K562 (cell line): ENCODE measurements around the gene PODN. TPM values are rescaled to one million over a fixed set of nuclear protein-coding genes. Genes with fewer than 3 reads are reported as not detected.

Experiments
- ATAC-seq: fragments of 200-7000 bp; cut with Tn5 transposase; 3 replicates; pipeline ENCODE4 v1.9.1; 2020; ENCODE audit warnings: moderate library complexity
- BruUV-seq: library from RNA; stranded (reverse); fragments of 400-500 nt; replicated peaks from 2 replicates; lab custom pipeline; 2021; lab: Mats Ljungman, UMichigan
- CTCF ChIA-PET: fragments of 300-600 bp; formaldehyde crosslinking; extraction: SDS; loops from one replicate; lab custom pipeline; 2021; ENCODE audit warnings: low intra/inter-chr PET ratio; lab: Yijun Ruan, JAX
- POLR2A ChIA-PET: fragments of 300-600, 350-650 bp; sonication (Branson Sonifier 250); formaldehyde crosslinking; extraction: SDS; loops from one replicate; lab custom pipeline; 2021; ENCODE audit warnings: antibody characterized with exemption, inconsistent platforms; lab: Yijun Ruan, JAX
- DNase-seq, 4 experiments: peaks; one replicate each; pipeline versions ENCODE4 v3.0.0 to v3.0.0-alpha.2; 2011 to 2018; ENCODE audit warnings: low spot score in 3 of 4, mixed read lengths in 3 of 4; ENCODE audit errors: extremely low read depth in 1 of 4
- FAIRE-seq: peaks from 2 replicates; lab custom pipeline; 2011; peaks lifted over from hg19 to GRCh38; lab: Jason Lieb, UNC
- H2AFZ ChIP-seq: 2 replicates; pipeline ENCODE4 v1.6.0; 2011; ENCODE audit warnings: low read depth, low read length, control low read depth, inconsistent platforms
- H3K27ac ChIP-seq: fragments of 200-600 bp; 3 replicates; pipeline ENCODE4 v1.8.0; 2011; ENCODE audit warnings: low read depth, mild to moderate bottlenecking, control low read depth, inconsistent platforms, low read length, moderate library complexity, mixed read lengths; ENCODE audit errors: extremely low read depth
- H3K27me3 ChIP-seq, 2 experiments: fragments of 300-600 bp in 1 of 2; 2 replicates in 1 of 2; 3 replicates in 1 of 2; pipeline versions ENCODE4 v1.6.0 to v1.8.0; 2011; ENCODE audit warnings: inconsistent platforms in 2 of 2, low read length in 2 of 2, mild to moderate bottlenecking in 1 of 2, mixed read lengths in 1 of 2, moderate library complexity in 1 of 2; ENCODE audit not compliant: control insufficient read depth in 2 of 2, insufficient read depth in 2 of 2
- H3K36me3 ChIP-seq: fragments of 300-600 bp; 3 replicates; pipeline ENCODE4 v1.8.0; 2011; ENCODE audit warnings: mild to moderate bottlenecking, low read length, inconsistent platforms; ENCODE audit not compliant: control insufficient read depth, insufficient read depth
- H3K4me1 ChIP-seq, 2 experiments: fragments of 200-600 bp in 1 of 2; replicated peaks in 1 of 2; 2 replicates in 1 of 2; 3 replicates in 1 of 2; pipeline versions ENCODE4 v1.5.1 to v1.8.0; 2011; ENCODE audit warnings: inconsistent platforms in 2 of 2, low read length in 2 of 2, mild to moderate bottlenecking in 1 of 2, mixed read lengths in 1 of 2, moderate library complexity in 1 of 2; ENCODE audit not compliant: control insufficient read depth in 2 of 2, insufficient read depth in 2 of 2
- H3K4me2 ChIP-seq: 2 replicates; pipeline ENCODE4 v1.6.1; 2011; ENCODE audit warnings: low read length, control low read depth, inconsistent platforms, mixed read lengths; ENCODE audit not compliant: insufficient read depth
- H3K4me3 ChIP-seq: fragments of 200-600 bp; sonication (generic), shearing (Covaris generic); 2 replicates; pipeline ENCODE4 v1.5.1; 2016; ENCODE audit warnings: control low read depth, inconsistent platforms
- H3K79me2 ChIP-seq: fragments of 200-600 bp; 3 replicates; pipeline ENCODE4 v1.8.0; 2011; ENCODE audit warnings: low read length, inconsistent platforms; ENCODE audit not compliant: control insufficient read depth, insufficient read depth
- H3K9ac ChIP-seq, 2 experiments: 2 replicates each; pipeline versions ENCODE4 v1.6.0 to v1.6.1; 2011; ENCODE audit warnings: low read depth in 2 of 2, low read length in 2 of 2, control low read depth in 1 of 2, inconsistent platforms in 1 of 2, mild to moderate bottlenecking in 1 of 2, mixed read lengths in 1 of 2; ENCODE audit not compliant: insufficient read depth in 1 of 2
- H3K9me1 ChIP-seq: one replicate; pipeline ENCODE4 v1.6.0; 2011; ENCODE audit warnings: inconsistent platforms, mild to moderate bottlenecking, low read length, moderate library complexity; ENCODE audit not compliant: control insufficient read depth, insufficient read depth
- H3K9me3 ChIP-seq: replicated peaks from 2 replicates; pipeline ENCODE4 v1.5.1; 2011; ENCODE audit warnings: low read depth, low read length, inconsistent platforms; ENCODE audit not compliant: control insufficient read depth, insufficient read depth
- H4K20me1 ChIP-seq: replicated peaks from 2 replicates; pipeline ENCODE4 v1.6.1; 2011; ENCODE audit warnings: low read length, inconsistent platforms, mixed read lengths; ENCODE audit not compliant: control insufficient read depth, insufficient read depth
- ADNP ChIP-seq: fragments of 200-800 bp; sonication (Bioruptor generic); IDR thresholded peaks from 2 replicates; pipeline ENCODE4 v1.6.1; 2016; ENCODE audit warnings: missing genetic modification characterization, missing compliant biosample characterization
- HDAC2 ChIP-seq: fragments of 450-650 bp; IDR thresholded peaks from 2 replicates; pipeline ENCODE4 v1.6.1; 2016; ENCODE audit warnings: mild to moderate bottlenecking
- ZNF224 ChIP-seq: sonication (generic); formaldehyde crosslinking; IDR thresholded peaks from 2 replicates; pipeline ENCODE4 v1.8.0; 2022; ENCODE audit warnings: mild to moderate bottlenecking, missing genetic modification reagents
- WGBS: fragments of 100-300 bp; shearing (Covaris generic); methylation state at CpG from one replicate; pipeline ENCODE4 v1.1.6; 2016; ENCODE audit warnings: low coverage, mixed read lengths; ENCODE audit not compliant: insufficient coverage; ENCODE audit errors: missing lambda C conversion rate; 5-methylcytosine and 5-hydroxymethylcytosine counted together
- in situ Hi-C: fragments of 300-500 bp; cut with MboI; formaldehyde crosslinking; loops from 4 replicates; pipeline ENCODE4 v1.15.0; 2018; ENCODE audit warnings: inconsistent platforms, mixed read lengths
- intact Hi-C: fragments of 100-400 bp; cut with micrococcal nuclease; formaldehyde crosslinking; loops from 2 replicates; pipeline ENCODE4 v1.14.2; 2022
- polyA plus RNA-seq, 8 experiments: library from polyadenylated mRNA; depleted of rRNA in 4 of 8; stranded (reverse) in 5 of 8; unstranded in 3 of 8; fragments of >200 nt; fragmentation: Nextera tagmentation in 2 of 8; fragmentation: Illumina TruSeq in 1 of 8; extraction: Ambion mirVana in 2 of 8; extraction: Trizol in 1 of 8; gene quantifications; 2 replicates each; pipeline versions ENCODE4 v1.2.1 to v1.2.3, GENCODE V29; 2011 to 2014; ENCODE audit warnings: inconsistent platforms in 1 of 8, missing spikeins in 1 of 8
- small RNA-seq: library from RNA; depleted of rRNA; stranded (forward); fragments of <200 nt; gene quantifications from one replicate; pipeline ENCODE3, GENCODE V24; 2014
- total RNA-seq, 7 experiments: library from RNA; depleted of rRNA in 6 of 7; stranded (reverse); fragments of >200 nt in 6 of 7; fragmentation: Illumina TruSeq in 2 of 7; extraction: Trizol in 2 of 7; gene quantifications; 2 replicates each; pipeline versions ENCODE4 v1.2.1 to v1.2.3, GENCODE V29; 2011 to 2021; ENCODE audit warnings: low replicate concordance in 1 of 7
- TF ChIP-seq, protein P1 (sequence below): sonication (generic); formaldehyde crosslinking; IDR thresholded peaks from 2 replicates; pipeline ENCODE4 v1.8.0; 2022; ENCODE audit warnings: mild to moderate bottlenecking, missing genetic modification reagents
- TF ChIP-seq, protein P2 (sequence below), 2 experiments: fragments of 200-800 bp in 1 of 2; sonication (Bioruptor generic) in 1 of 2; sonication (generic) in 1 of 2; formaldehyde crosslinking in 1 of 2; IDR thresholded peaks in 1 of 2; conservative IDR thresholded peaks in 1 of 2; 2 replicates each; pipeline versions ENCODE4 v1.5.0 to v1.6.1; 2016 to 2020; ENCODE audit warnings: missing compliant biosample characterization in 1 of 2, missing genetic modification characterization in 1 of 2, missing genetic modification reagents in 1 of 2
- TF ChIP-seq, protein P3 (sequence below): fragments of 450-650 bp; formaldehyde crosslinking; IDR thresholded peaks from 2 replicates; pipeline ENCODE4 v1.4.0; 2020; ENCODE audit warnings: mild to moderate bottlenecking

PODN gene
- total and polyA plus RNA-seq, 9 of the 15 experiments (the other 6 are each of a cell fraction or from before 2014, with no cell fraction given), result not detected

DNA sequence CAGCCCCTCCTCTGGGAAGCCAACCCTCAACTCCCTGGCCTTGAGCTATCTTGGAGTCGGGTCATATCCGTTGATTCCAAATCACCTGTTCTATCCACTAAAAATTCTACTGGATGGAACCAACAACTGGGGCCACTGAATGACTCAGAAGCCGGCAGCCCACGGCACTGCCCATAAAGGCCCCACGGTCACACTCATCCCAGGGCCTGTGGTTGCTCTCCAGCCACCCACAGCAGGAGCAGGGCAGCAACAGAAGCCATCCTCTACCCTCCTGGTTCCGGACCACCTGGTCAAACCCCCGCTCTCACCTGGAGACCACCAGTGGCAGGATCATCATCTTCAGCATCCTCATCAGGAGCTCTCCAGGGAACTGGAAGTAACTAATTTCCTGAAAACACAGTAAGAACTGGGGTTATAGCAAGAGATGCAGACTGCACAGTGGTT, 72.1 kb downstream of the PODN start:
- FAIRE-seq (no peak), ATAC-seq (no peak), DNase-seq (no peak)
- H3K4me2 ChIP-seq, result no peak overlapping the region
- CTCF ChIA-PET, result no interaction called here
- H3K9ac ChIP-seq, result no peak overlapping the region
- H3K9me3 ChIP-seq, result peaks cover 6% of the 10 kb centered on the region
- TF ChIP-seq, protein P1, sequence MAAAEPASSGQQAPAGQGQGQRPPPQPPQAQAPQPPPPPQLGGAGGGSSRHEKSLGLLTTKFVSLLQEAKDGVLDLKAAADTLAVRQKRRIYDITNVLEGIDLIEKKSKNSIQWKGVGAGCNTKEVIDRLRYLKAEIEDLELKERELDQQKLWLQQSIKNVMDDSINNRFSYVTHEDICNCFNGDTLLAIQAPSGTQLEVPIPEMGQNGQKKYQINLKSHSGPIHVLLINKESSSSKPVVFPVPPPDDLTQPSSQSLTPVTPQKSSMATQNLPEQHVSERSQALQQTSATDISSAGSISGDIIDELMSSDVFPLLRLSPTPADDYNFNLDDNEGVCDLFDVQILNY (CRISPR knock-in tag), result no peak
- TF ChIP-seq, protein P2, sequence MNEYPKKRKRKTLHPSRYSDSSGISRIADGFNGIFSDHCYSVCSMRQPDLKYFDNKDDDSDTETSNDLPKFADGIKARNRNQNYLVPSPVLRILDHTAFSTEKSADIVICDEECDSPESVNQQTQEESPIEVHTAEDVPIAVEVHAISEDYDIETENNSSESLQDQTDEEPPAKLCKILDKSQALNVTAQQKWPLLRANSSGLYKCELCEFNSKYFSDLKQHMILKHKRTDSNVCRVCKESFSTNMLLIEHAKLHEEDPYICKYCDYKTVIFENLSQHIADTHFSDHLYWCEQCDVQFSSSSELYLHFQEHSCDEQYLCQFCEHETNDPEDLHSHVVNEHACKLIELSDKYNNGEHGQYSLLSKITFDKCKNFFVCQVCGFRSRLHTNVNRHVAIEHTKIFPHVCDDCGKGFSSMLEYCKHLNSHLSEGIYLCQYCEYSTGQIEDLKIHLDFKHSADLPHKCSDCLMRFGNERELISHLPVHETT (CRISPR knock-in tag; conservative IDR thresholded peaks at IDR 0.05 in 1 of 2, IDR thresholded peaks at IDR 0.05 in 1 of 2), result no peak
- no peak for TF ChIP-seq ZNF224 (CRISPR knock-in tag)
- peak; percentile 1; the same call in 1 of the 2 replicates for TF ChIP-seq HDAC2
- peak; percentile 14; the same call in 1 of the 2 replicates for TF ChIP-seq ADNP (tag)
- TF ChIP-seq, protein P3, sequence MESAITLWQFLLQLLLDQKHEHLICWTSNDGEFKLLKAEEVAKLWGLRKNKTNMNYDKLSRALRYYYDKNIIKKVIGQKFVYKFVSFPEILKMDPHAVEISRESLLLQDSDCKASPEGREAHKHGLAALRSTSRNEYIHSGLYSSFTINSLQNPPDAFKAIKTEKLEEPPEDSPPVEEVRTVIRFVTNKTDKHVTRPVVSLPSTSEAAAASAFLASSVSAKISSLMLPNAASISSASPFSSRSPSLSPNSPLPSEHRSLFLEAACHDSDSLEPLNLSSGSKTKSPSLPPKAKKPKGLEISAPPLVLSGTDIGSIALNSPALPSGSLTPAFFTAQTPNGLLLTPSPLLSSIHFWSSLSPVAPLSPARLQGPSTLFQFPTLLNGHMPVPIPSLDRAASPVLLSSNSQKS (CRISPR knock-in tag), result no peak
- peaks cover 2 to 21% of the 10 kb centered on the region in 2 experiments; a peak in 3 of 5 replicates for H3K27me3 ChIP-seq
- H3K79me2 ChIP-seq, result no peaks in the 10 kb centered on the region
- POLR2A ChIA-PET, result interaction anchor here (0.7 kb wide), 1 partner anchor 12 kb away, joined by 3 read pairs; no protein-coding TSS in a partner anchor
- H3K9me1 ChIP-seq, result no peaks in the 10 kb centered on the region
- no peaks in the 10 kb centered on the region for H3K36me3 ChIP-seq
- no TSS peak for BruUV-seq
- H4K20me1 ChIP-seq, result no peaks in the 10 kb centered on the region
- in situ Hi-C loops (no loop called here), intact Hi-C loops (no loop called here)
- H3K4me1 ChIP-seq, result peaks cover 0 to 9% of the 10 kb centered on the region in 2 experiments; a peak in 4 of 5 replicates
- no peak overlapping the region for H2AFZ ChIP-seq
- H3K27ac ChIP-seq, result no peak overlapping the region
- H3K4me3 ChIP-seq, result no peak overlapping the region
- WGBS, result 37% methylated on average over 7 of the region's 7 CpGs

Small RNA genes within 50 kb of the gene (small RNA-seq; reads per million reads assigned to genes)
- not detected for gene HIGD1AP11

Other genes with a start within 250 kb of the PODN start
- 11.9 and 15.1 TPM in 2 replicates for gene ZYG11A, start 219.5 kb upstream of the PODN start, total RNA-seq (2014; rRNA removed)
- gene ZYG11A, start 219.5 kb upstream of the PODN start, total RNA-seq (2014; rRNA removed; fragmentation: Illumina TruSeq; extraction: Trizol), result 21.9 and 23.8 TPM in 2 replicates
- 19.4 and 20.0 TPM in 2 replicates for gene ZYG11A, start 219.5 kb upstream of the PODN start, total RNA-seq (2015; rRNA removed; fragmentation: Illumina TruSeq; extraction: Trizol)
- 18.7 and 19.6 TPM in 2 replicates for gene ZYG11A, start 219.5 kb upstream of the PODN start, total RNA-seq (2021)
- gene ZYG11A, start 219.5 kb upstream of the PODN start, polyA plus RNA-seq (2011; rRNA removed), result 16.0 and 17.5 TPM in 2 replicates
- gene ZYG11A, start 219.5 kb upstream of the PODN start, polyA plus RNA-seq (2014; fragmentation: Illumina TruSeq; extraction: Trizol), result 12.2 and 13.5 TPM in 2 replicates
- 1 to 10 TPM; 4.5 to 4.6 TPM for gene ZYG11A, start 219.5 kb upstream of the PODN start, polyA plus RNA-seq (2014; fragmentation: Nextera tagmentation; extraction: Ambion mirVana)
- 13.9 and 14.0 TPM in 2 replicates for gene ZYG11A, start 219.5 kb upstream of the PODN start, polyA plus RNA-seq (2014; rRNA removed)
- not detected in 2 replicates for gene ECHDC2, start 140.5 kb upstream of the PODN start, total RNA-seq (2014; rRNA removed)
- gene ECHDC2, start 140.5 kb upstream of the PODN start, total RNA-seq (2014; rRNA removed; fragmentation: Illumina TruSeq; extraction: Trizol), result 0.38 TPM in 1 of 2 replicates, not detected in the other
- gene ECHDC2, start 140.5 kb upstream of the PODN start, total RNA-seq (2015; rRNA removed; fragmentation: Illumina TruSeq; extraction: Trizol), result 0.26 and 0.29 TPM in 2 replicates
- 0.69 and 1.5 TPM in 2 replicates for gene ECHDC2, start 140.5 kb upstream of the PODN start, total RNA-seq (2021)
- 0.38 and 0.74 TPM in 2 replicates for gene ECHDC2, start 140.5 kb upstream of the PODN start, polyA plus RNA-seq (2011; rRNA removed)
- gene ECHDC2, start 140.5 kb upstream of the PODN start, polyA plus RNA-seq (2014; fragmentation: Illumina TruSeq; extraction: Trizol), result 0.17 TPM in 1 of 2 replicates, not detected in the other
- gene ECHDC2, start 140.5 kb upstream of the PODN start, polyA plus RNA-seq (2014; fragmentation: Nextera tagmentation; extraction: Ambion mirVana), result 1 to 10 TPM; 2.0 to 2.6 TPM
- 0.12 and 1.3 TPM in 2 replicates for gene ECHDC2, start 140.5 kb upstream of the PODN start, polyA plus RNA-seq (2014; rRNA removed)
- gene SCP2, start 134.9 kb upstream of the PODN start, total RNA-seq (2014; rRNA removed), result 57.7 and 63.8 TPM in 2 replicates
- gene SCP2, start 134.9 kb upstream of the PODN start, total RNA-seq (2014; rRNA removed; fragmentation: Illumina TruSeq; extraction: Trizol), result 135 and 151 TPM in 2 replicates
- gene SCP2, start 134.9 kb upstream of the PODN start, total RNA-seq (2015; rRNA removed; fragmentation: Illumina TruSeq; extraction: Trizol), result 110 and 116 TPM in 2 replicates
- gene SCP2, start 134.9 kb upstream of the PODN start, total RNA-seq (2021), result 71.0 and 73.6 TPM in 2 replicates
- 76.7 and 84.5 TPM in 2 replicates for gene SCP2, start 134.9 kb upstream of the PODN start, polyA plus RNA-seq (2011; rRNA removed)
- 101 and 106 TPM in 2 replicates for gene SCP2, start 134.9 kb upstream of the PODN start, polyA plus RNA-seq (2014; fragmentation: Illumina TruSeq; extraction: Trizol)
- 100 to 1,000 TPM; 197 to 258 TPM for gene SCP2, start 134.9 kb upstream of the PODN start, polyA plus RNA-seq (2014; fragmentation: Nextera tagmentation; extraction: Ambion mirVana)
- gene SCP2, start 134.9 kb upstream of the PODN start, polyA plus RNA-seq (2014; rRNA removed), result 78.7 and 81.8 TPM in 2 replicates
- 0.16 TPM in 1 of 2 replicates, not detected in the other for gene SLC1A7, start 80.4 kb downstream of the PODN start, total RNA-seq (2014; rRNA removed)
- gene SLC1A7, start 80.4 kb downstream of the PODN start, total RNA-seq (2014; rRNA removed; fragmentation: Illumina TruSeq; extraction: Trizol), result not detected in 2 replicates
- gene SLC1A7, start 80.4 kb downstream of the PODN start, total RNA-seq (2015; rRNA removed; fragmentation: Illumina TruSeq; extraction: Trizol), result not detected in 2 replicates
- gene SLC1A7, start 80.4 kb downstream of the PODN start, total RNA-seq (2021), result not detected in 2 replicates
- 0.07 and 0.08 TPM in 2 replicates for gene SLC1A7, start 80.4 kb downstream of the PODN start, polyA plus RNA-seq (2011; rRNA removed)
- 0.06 TPM in 1 of 2 replicates, not detected in the other for gene SLC1A7, start 80.4 kb downstream of the PODN start, polyA plus RNA-seq (2014; fragmentation: Illumina TruSeq; extraction: Trizol)
- gene SLC1A7, start 80.4 kb downstream of the PODN start, polyA plus RNA-seq (2014; fragmentation: Nextera tagmentation; extraction: Ambion mirVana), result not detected
- gene SLC1A7, start 80.4 kb downstream of the PODN start, polyA plus RNA-seq (2014; rRNA removed), result not detected in 2 replicates
- gene CPT2, start 134.6 kb downstream of the PODN start, total RNA-seq (2014; rRNA removed), result 19.7 and 22.9 TPM in 2 replicates
- 16.8 and 17.8 TPM in 2 replicates for gene CPT2, start 134.6 kb downstream of the PODN start, total RNA-seq (2014; rRNA removed; fragmentation: Illumina TruSeq; extraction: Trizol)
- 17.2 and 17.9 TPM in 2 replicates for gene CPT2, start 134.6 kb downstream of the PODN start, total RNA-seq (2015; rRNA removed; fragmentation: Illumina TruSeq; extraction: Trizol)
- 16.9 and 22.2 TPM in 2 replicates for gene CPT2, start 134.6 kb downstream of the PODN start, total RNA-seq (2021)
- gene CPT2, start 134.6 kb downstream of the PODN start, polyA plus RNA-seq (2011; rRNA removed), result 16.7 and 27.1 TPM in 2 replicates
- 23.8 and 25.1 TPM in 2 replicates for gene CPT2, start 134.6 kb downstream of the PODN start, polyA plus RNA-seq (2014; fragmentation: Illumina TruSeq; extraction: Trizol)
- gene CPT2, start 134.6 kb downstream of the PODN start, polyA plus RNA-seq (2014; fragmentation: Nextera tagmentation; extraction: Ambion mirVana), result 1 to 10 TPM; 7.6 to 7.9 TPM
- gene CPT2, start 134.6 kb downstream of the PODN start, polyA plus RNA-seq (2014; rRNA removed), result 15.2 and 16.7 TPM in 2 replicates
- gene CZIB, start 158.4 kb downstream of the PODN start, total RNA-seq (2014; rRNA removed), result 55.4 and 65.5 TPM in 2 replicates
- gene CZIB, start 158.4 kb downstream of the PODN start, total RNA-seq (2014; rRNA removed; fragmentation: Illumina TruSeq; extraction: Trizol), result 58.2 and 65.8 TPM in 2 replicates
- gene CZIB, start 158.4 kb downstream of the PODN start, total RNA-seq (2015; rRNA removed; fragmentation: Illumina TruSeq; extraction: Trizol), result 61.8 and 66.8 TPM in 2 replicates
- 52.6 and 55.7 TPM in 2 replicates for gene CZIB, start 158.4 kb downstream of the PODN start, total RNA-seq (2021)
- gene CZIB, start 158.4 kb downstream of the PODN start, polyA plus RNA-seq (2011; rRNA removed), result 105 and 109 TPM in 2 replicates
- 65.5 and 80.0 TPM in 2 replicates for gene CZIB, start 158.4 kb downstream of the PODN start, polyA plus RNA-seq (2014; fragmentation: Illumina TruSeq; extraction: Trizol)
- gene CZIB, start 158.4 kb downstream of the PODN start, polyA plus RNA-seq (2014; fragmentation: Nextera tagmentation; extraction: Ambion mirVana), result 100 to 1,000 TPM in 1 of 2 experiments, 10 to 100 TPM in 1; 97.4 to 111 TPM
- gene CZIB, start 158.4 kb downstream of the PODN start, polyA plus RNA-seq (2014; rRNA removed), result 85.3 and 86.9 TPM in 2 replicates
- 106 and 125 TPM in 2 replicates for gene MAGOH, start 176.3 kb downstream of the PODN start, total RNA-seq (2014; rRNA removed)
- gene MAGOH, start 176.3 kb downstream of the PODN start, total RNA-seq (2014; rRNA removed; fragmentation: Illumina TruSeq; extraction: Trizol), result 135 and 156 TPM in 2 replicates
- 134 and 152 TPM in 2 replicates for gene MAGOH, start 176.3 kb downstream of the PODN start, total RNA-seq (2015; rRNA removed; fragmentation: Illumina TruSeq; extraction: Trizol)
- 110 and 113 TPM in 2 replicates for gene MAGOH, start 176.3 kb downstream of the PODN start, total RNA-seq (2021)
- 80.7 and 102 TPM in 2 replicates for gene MAGOH, start 176.3 kb downstream of the PODN start, polyA plus RNA-seq (2011; rRNA removed)
- 184 and 190 TPM in 2 replicates for gene MAGOH, start 176.3 kb downstream of the PODN start, polyA plus RNA-seq (2014; fragmentation: Illumina TruSeq; extraction: Trizol)
- 100 to 1,000 TPM; 132 to 342 TPM for gene MAGOH, start 176.3 kb downstream of the PODN start, polyA plus RNA-seq (2014; fragmentation: Nextera tagmentation; extraction: Ambion mirVana)
- 243 and 263 TPM in 2 replicates for gene MAGOH, start 176.3 kb downstream of the PODN start, polyA plus RNA-seq (2014; rRNA removed)